HL-60 (cell line): ENCODE results near the gene NDUFAF2.

Source experiments
- GABPA ChIP-seq: IDR thresholded peaks from 2 replicates; pipeline ENCODE4 v1.6.1; 2012; ENCODE audit warnings: low read depth
- TF ChIP-seq, protein P1 (sequence below): IDR thresholded peaks from 2 replicates; pipeline ENCODE4 v1.6.1; 2012; ENCODE audit warnings: low read depth; ENCODE audit not compliant: insufficient replicate concordance
- TF ChIP-seq, protein P2 (sequence below): IDR thresholded peaks from one replicate; pipeline ENCODE4 v1.5.1; 2011; ENCODE audit warnings: low read length, control low read depth, inconsistent platforms; ENCODE audit not compliant: insufficient read depth

DNA sequence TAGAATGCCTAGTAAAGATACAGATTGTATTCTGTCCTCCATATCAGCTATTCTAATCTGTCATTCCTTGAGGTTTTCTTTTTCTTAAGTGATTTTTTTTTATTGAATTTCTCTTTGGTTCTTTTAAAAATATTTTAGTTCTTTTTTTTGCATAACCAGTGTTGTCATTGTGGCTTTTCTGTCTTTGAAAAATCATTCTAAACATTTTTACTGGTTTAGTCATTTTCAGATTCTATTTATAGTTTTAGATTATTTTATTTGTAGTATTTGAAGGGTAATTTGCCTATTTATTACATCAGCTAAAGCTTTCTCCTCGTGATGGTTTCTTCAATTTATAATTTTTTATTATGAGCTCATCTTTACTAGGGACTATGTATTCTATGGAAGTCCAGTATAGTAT lies 78.1 kb downstream of the NDUFAF2 start:
- TF ChIP-seq, protein P1, sequence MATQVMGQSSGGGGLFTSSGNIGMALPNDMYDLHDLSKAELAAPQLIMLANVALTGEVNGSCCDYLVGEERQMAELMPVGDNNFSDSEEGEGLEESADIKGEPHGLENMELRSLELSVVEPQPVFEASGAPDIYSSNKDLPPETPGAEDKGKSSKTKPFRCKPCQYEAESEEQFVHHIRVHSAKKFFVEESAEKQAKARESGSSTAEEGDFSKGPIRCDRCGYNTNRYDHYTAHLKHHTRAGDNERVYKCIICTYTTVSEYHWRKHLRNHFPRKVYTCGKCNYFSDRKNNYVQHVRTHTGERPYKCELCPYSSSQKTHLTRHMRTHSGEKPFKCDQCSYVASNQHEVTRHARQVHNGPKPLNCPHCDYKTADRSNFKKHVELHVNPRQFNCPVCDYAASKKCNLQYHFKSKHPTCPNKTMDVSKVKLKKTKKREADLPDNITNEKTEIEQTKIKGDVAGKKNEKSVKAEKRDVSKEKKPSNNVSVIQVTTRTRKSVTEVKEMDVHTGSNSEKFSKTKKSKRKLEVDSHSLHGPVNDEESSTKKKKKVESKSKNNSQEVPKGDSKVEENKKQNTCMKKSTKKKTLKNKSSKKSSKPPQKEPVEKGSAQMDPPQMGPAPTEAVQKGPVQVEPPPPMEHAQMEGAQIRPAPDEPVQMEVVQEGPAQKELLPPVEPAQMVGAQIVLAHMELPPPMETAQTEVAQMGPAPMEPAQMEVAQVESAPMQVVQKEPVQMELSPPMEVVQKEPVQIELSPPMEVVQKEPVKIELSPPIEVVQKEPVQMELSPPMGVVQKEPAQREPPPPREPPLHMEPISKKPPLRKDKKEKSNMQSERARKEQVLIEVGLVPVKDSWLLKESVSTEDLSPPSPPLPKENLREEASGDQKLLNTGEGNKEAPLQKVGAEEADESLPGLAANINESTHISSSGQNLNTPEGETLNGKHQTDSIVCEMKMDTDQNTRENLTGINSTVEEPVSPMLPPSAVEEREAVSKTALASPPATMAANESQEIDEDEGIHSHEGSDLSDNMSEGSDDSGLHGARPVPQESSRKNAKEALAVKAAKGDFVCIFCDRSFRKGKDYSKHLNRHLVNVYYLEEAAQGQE: no peak
- TF ChIP-seq GABPA: no peak
- TF ChIP-seq, protein P2, sequence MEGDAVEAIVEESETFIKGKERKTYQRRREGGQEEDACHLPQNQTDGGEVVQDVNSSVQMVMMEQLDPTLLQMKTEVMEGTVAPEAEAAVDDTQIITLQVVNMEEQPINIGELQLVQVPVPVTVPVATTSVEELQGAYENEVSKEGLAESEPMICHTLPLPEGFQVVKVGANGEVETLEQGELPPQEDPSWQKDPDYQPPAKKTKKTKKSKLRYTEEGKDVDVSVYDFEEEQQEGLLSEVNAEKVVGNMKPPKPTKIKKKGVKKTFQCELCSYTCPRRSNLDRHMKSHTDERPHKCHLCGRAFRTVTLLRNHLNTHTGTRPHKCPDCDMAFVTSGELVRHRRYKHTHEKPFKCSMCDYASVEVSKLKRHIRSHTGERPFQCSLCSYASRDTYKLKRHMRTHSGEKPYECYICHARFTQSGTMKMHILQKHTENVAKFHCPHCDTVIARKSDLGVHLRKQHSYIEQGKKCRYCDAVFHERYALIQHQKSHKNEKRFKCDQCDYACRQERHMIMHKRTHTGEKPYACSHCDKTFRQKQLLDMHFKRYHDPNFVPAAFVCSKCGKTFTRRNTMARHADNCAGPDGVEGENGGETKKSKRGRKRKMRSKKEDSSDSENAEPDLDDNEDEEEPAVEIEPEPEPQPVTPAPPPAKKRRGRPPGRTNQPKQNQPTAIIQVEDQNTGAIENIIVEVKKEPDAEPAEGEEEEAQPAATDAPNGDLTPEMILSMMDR: no peak
